WTC11 (cell line): ENCODE data around the gene OR3A2.

ENCODE experiments used
- CREM ChIP-seq: sonication (generic); formaldehyde crosslinking; IDR thresholded peaks from 2 replicates; pipeline ENCODE4 v1.8.1; 2022; ENCODE audit warnings: mild to moderate bottlenecking, missing genetic modification reagents, moderate library complexity
- CTCF ChIP-seq: fragments of 200-600 bp; IDR thresholded peaks from 2 replicates; pipeline ENCODE4 v1.8.0; 2022; ENCODE audit warnings: antibody characterized with exemption
- E2F1 ChIP-seq: sonication (generic); formaldehyde crosslinking; IDR thresholded peaks from 2 replicates; pipeline ENCODE4 v1.8.0; 2022; ENCODE audit warnings: mild to moderate bottlenecking, missing genetic modification reagents
- JUN ChIP-seq: sonication (generic); formaldehyde crosslinking; IDR thresholded peaks from 2 replicates; pipeline ENCODE4 v1.8.0; 2023; ENCODE audit warnings: mild to moderate bottlenecking, missing genetic modification reagents
- MLX ChIP-seq: sonication (generic); formaldehyde crosslinking; IDR thresholded peaks from 2 replicates; pipeline ENCODE4 v1.8.1; 2023; ENCODE audit warnings: mild to moderate bottlenecking, missing genetic modification reagents, moderate library complexity
- MXD4 ChIP-seq: fragments of 250-450 bp; sonication (Bioruptor Pico); IDR thresholded peaks from 2 replicates; pipeline ENCODE4 v1.8.0; 2021; ENCODE audit warnings: mild to moderate bottlenecking, moderate library complexity, borderline replicate concordance
- NR3C1 ChIP-seq: sonication (generic); formaldehyde crosslinking; conservative IDR thresholded peaks from 2 replicates; pipeline ENCODE4 v1.8.1; 2023; ENCODE audit warnings: low read depth, mild to moderate bottlenecking, missing genetic modification reagents
- PREB ChIP-seq: sonication (generic); formaldehyde crosslinking; IDR thresholded peaks from 2 replicates; pipeline ENCODE4 v1.8.1; 2022; ENCODE audit warnings: mild to moderate bottlenecking, missing genetic modification reagents, moderate library complexity, borderline replicate concordance
- TP53 ChIP-seq: sonication (generic); formaldehyde crosslinking; IDR thresholded peaks from 2 replicates; pipeline ENCODE4 v1.8.1; 2023; ENCODE audit warnings: mild to moderate bottlenecking, missing genetic modification reagents
- ZBTB21 ChIP-seq: sonication (generic); formaldehyde crosslinking; IDR thresholded peaks from 2 replicates; pipeline ENCODE4 v1.8.1; 2023; ENCODE audit warnings: mild to moderate bottlenecking, missing genetic modification reagents, borderline replicate concordance
- ZBTB43 ChIP-seq: sonication (generic); formaldehyde crosslinking; IDR thresholded peaks from 2 replicates; pipeline ENCODE4 v1.8.1; 2023; ENCODE audit warnings: mild to moderate bottlenecking, missing genetic modification reagents
- ZNF512 ChIP-seq: sonication (generic); formaldehyde crosslinking; IDR thresholded peaks from 2 replicates; pipeline ENCODE4 v1.8.1; 2022; ENCODE audit warnings: missing genetic modification reagents, borderline replicate concordance

DNA sequence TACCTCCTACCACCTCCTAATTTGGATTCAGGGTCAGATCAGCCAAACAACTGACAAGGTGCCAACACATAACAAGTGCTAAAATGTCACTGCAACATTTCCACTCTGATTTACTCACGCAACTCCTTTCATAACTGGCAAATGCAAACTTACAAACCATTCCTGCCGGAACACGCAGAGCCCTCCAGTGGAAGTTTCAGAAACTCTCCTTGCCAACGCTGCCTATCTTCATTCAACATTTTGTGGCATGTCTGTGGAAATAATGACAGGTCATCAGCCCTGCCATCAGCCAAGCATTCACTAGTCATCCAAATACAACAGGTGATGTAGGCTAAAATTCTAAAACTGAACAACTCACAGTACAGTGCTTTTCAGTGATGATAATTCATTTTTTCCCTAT is 50.2 kb downstream of the OR3A2 start:
- no peak for TF ChIP-seq MLX (CRISPR knock-in tag)
- TF ChIP-seq MXD4 (CRISPR knock-in tag): no peak
- TF ChIP-seq ZNF512 (CRISPR knock-in tag): no peak
- TF ChIP-seq CTCF: no peak
- no peak for TF ChIP-seq CREM (CRISPR knock-in tag)
- TF ChIP-seq E2F1: no peak
- no peak for TF ChIP-seq TP53
- TF ChIP-seq ZBTB43: no peak
- no peak for TF ChIP-seq PREB
- no peak for TF ChIP-seq JUN (CRISPR knock-in tag)
- no peak for TF ChIP-seq ZBTB21
- TF ChIP-seq NR3C1 (CRISPR knock-in tag): no peak
